Activated B cell treated with CpG ODN at 0.5 μM for 24 hours (primary cell): ENCODE data around the gene ADO. TPM values are rescaled to one million over a fixed set of nuclear protein-coding genes. Genes with fewer than 3 reads are reported as not detected.
A peak's percentile ranks its signal among the peaks of the same experiment; 100 is the strongest.

Source experiments
- ATAC-seq: fragments of 200-7000 bp; cut with Tn5 transposase; one replicate; pipeline ENCODE4 v1.10.0; 2021; ENCODE audit warnings: low read depth, mild to moderate bottlenecking, moderate library complexity
- CTCF ChIA-PET: fragments of 350-600 bp; sonication (Branson Sonifier 250); formaldehyde crosslinking; loops from one replicate; lab custom pipeline; 2021; ENCODE audit warnings: antibody characterized with exemption; lab: Charles Lee
- POLR2A ChIA-PET: fragments of 350-600 bp; sonication (Branson Sonifier 250); formaldehyde crosslinking; loops from one replicate; lab custom pipeline; 2021; ENCODE audit warnings: antibody characterized with exemption; lab: Charles Lee
- DNase-seq: peaks from one replicate; pipeline ENCODE4 v3.0.0; 2022
- H3K27ac Mint-ChIP-seq: one replicate; pipeline ENCODE4 v1.8.0; 2020; ENCODE audit warnings: mixed read lengths
- H3K27me3 Mint-ChIP-seq: one replicate; pipeline ENCODE4 v1.8.0; 2021; ENCODE audit warnings: mixed read lengths
- H3K36me3 Mint-ChIP-seq: one replicate; pipeline ENCODE4 v1.8.0; 2021; ENCODE audit warnings: low read depth, mixed read lengths
- H3K4me1 Mint-ChIP-seq: one replicate; pipeline ENCODE4 v1.8.0; 2021; ENCODE audit warnings: mixed read lengths
- H3K4me3 Mint-ChIP-seq: one replicate; pipeline ENCODE4 v1.8.0; 2020; ENCODE audit warnings: mild to moderate bottlenecking, mixed read lengths
- H3K9me3 Mint-ChIP-seq: one replicate; pipeline ENCODE4 v1.8.0; 2020; ENCODE audit warnings: mixed read lengths
- CTCF ChIP-seq: fragments of 200-600 bp; IDR thresholded peaks from one replicate; pipeline ENCODE4 v1.8.0; 2022; ENCODE audit warnings: antibody characterized with exemption, mild to moderate bottlenecking
- intact Hi-C: fragments of 100-400 bp; cut with micrococcal nuclease; formaldehyde crosslinking; loops from one replicate; pipeline ENCODE4 v1.15.1; 2024
- total RNA-seq: library from RNA; stranded (reverse); gene quantifications from 2 replicates; pipeline ENCODE4 v1.2.3, GENCODE V29; 2022

Gene ADO
- total RNA-seq, 1 donor from 2014 or later: 21.7 TPM

DNA sequence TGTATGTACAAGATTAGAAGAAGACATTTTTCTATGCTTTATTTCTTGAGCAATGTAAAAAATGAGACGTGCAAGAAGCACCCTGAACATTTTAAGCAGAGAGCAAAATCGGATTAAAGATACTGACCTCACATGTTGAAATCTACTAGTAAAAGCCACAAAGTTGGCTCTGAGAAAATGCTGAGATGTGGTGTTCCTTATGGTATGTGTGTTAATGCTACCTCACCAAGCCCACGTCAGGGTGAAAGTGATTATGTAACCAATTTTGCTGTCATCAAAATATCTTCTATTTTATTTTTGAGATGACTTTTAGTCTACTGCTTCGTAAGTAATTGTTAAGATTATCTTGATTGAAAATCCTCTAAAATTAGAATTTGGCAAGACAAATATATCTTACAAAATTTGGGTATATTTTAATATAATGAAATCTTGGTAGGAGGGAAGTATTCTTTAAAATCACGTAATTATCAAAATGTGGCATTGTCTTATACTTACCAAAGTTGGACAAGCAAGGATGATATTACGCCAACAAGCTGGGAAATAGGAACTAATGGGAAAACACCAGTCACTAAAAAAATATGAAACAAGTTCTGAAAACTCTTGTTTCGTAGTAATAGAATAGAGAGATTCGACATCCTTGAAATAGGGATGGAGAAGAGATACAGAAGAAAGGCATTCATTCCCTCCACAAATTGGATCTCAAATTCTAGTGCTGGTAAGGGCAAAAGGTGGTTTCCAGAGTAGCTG lies 5.8 kb downstream of the ADO start:
- H3K27ac Mint-ChIP-seq: no peak overlapping the region
- DNase-seq (no peak), ATAC-seq (no peak)
- H3K27me3 Mint-ChIP-seq: no peaks in the 10 kb centered on the region
- H3K36me3 Mint-ChIP-seq: peaks cover 32% of the 10 kb centered on the region
- ChIA-PET POLR2A (interaction anchor here (0.6 to 1.5 kb wide), 2 partner anchors 77 to 172 kb away, joined by 3 to 5 read pairs; no protein-coding TSS in a partner anchor), CTCF (interaction anchor here (1.0 to 1.2 kb wide), 3 partner anchors 129 to 200 kb away, joined by 3 to 4 read pairs (median 3); no protein-coding TSS in a partner anchor)
- H3K4me3 Mint-ChIP-seq: no peak overlapping the region
- intact Hi-C loops: loop anchor here (10.0 kb wide), 3 partner anchors 546 to 766 kb away; partner anchors contain the start of genes REEP3 and RTKN2
- no peak for TF ChIP-seq CTCF
- H3K9me3 Mint-ChIP-seq: no peaks in the 10 kb centered on the region
- peaks cover 72% of the 10 kb centered on the region for H3K4me1 Mint-ChIP-seq

- peak overlapping the region; percentile 35 for H3K27ac Mint-ChIP-seq
- H3K4me1 Mint-ChIP-seq: peaks cover 73% of the 10 kb centered on the region
- POLR2A ChIA-PET: interaction anchor here (0.6 to 1.5 kb wide), 3 partner anchors 78 to 321 kb away, joined by 3 read pairs; no protein-coding TSS in a partner anchor
- no peak for TF ChIP-seq CTCF
- peak overlapping the region; percentile 61 for H3K4me3 Mint-ChIP-seq
- intact Hi-C loops: loop anchor here (10.0 kb wide), 3 partner anchors 547 to 767 kb away; partner anchors contain the start of genes REEP3 and RTKN2
- DNase-seq (no peak), ATAC-seq (peak; percentile 11)
- H3K9me3 Mint-ChIP-seq: no peaks in the 10 kb centered on the region
- H3K36me3 Mint-ChIP-seq: peaks cover 33% of the 10 kb centered on the region
- CTCF ChIA-PET: interaction anchor here (0.6 to 1.2 kb wide), 3 partner anchors 130 to 319 kb away, joined by 3 to 4 read pairs (median 3); no protein-coding TSS in a partner anchor
- H3K27me3 Mint-ChIP-seq: peaks cover 3% of the 10 kb centered on the region
Observed at GRCh38 chr10:62811159-62811875, 6.8 kb downstream of the ADO start.

DNA sequence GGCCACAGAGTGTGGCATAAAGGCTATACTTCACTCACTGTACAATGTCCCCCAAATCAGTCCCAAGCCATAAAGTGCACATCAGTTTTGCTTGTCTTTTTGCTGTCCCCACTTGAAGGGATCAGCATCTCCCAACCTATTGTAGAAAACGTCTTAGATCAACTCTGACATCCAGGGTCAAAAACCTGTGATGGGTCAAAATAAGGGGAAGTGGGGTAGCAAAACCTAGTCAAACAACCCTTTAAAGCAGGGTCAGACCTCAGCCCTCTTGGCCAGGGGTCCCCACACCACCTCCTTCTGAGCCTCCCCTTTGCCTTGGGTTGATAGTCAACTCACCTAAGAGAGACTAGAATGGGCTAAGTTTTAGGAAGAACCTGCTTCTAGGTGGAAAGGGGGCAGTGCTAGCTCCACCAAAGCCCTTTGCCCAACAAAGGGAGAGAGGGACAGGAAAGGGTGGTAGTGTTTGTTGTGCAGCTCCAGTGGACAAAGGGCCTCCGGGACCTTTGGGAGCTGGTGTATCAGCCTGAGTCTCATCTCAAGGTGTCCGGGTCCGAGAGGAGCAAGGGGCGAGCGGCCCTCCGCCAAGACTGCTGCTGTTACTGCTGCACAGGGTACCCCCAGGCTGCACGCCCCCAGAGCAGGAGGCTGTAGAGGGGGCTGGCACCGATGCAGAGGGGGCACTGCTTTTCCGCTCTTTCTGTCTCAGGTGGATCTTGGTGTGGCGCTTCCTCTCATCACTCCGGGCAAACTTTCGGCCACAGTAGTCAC lies 8.3 kb downstream of the ADO start:
- Mint-ChIP-seq H3K27ac (no peak overlapping the region), H3K9me3 (no peaks in the 10 kb centered on the region), H3K27me3 (peaks cover 3% of the 10 kb centered on the region), H3K4me1 (peaks cover 66% of the 10 kb centered on the region), H3K4me3 (no peak overlapping the region), H3K36me3 (peaks cover 31% of the 10 kb centered on the region)
- ATAC-seq (no peak), DNase-seq (no peak)
- no peak for TF ChIP-seq CTCF
- intact Hi-C loops: loop anchor here (10.0 kb wide), 3 partner anchors 548 to 768 kb away; partner anchors contain the start of genes REEP3 and RTKN2
- ChIA-PET POLR2A (interaction anchor here (0.5 to 6.4 kb wide), 3 partner anchors 7 to 321 kb away, joined by 3 to 68 read pairs (median 4); partner anchors contain the start of gene ADO), CTCF (interaction anchor here (10.6 kb wide), 1 partner anchor 201 kb away, joined by 171 read pairs; no protein-coding TSS in a partner anchor)

DNA sequence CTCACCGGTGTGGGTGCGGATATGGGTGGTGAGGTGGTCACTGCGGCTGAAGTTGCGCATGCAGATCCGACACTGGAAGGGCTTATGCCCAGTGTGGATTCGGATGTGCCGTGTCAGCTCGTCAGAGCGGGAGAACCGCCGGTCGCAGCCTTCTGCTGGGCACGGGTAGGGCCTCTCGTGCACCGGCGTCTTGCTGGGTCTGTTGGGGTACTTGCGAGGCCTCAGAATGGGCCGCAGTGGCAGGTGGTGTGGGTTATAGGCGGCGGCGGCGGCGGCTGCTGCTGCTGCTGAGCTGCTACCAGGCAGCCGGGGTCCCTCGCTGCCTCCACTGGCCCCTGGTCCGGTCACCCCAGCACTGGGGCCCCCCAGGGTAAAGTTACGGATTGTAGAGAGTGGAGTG lies 8.9 kb downstream of the ADO start:
- Mint-ChIP-seq H3K27me3 (peaks cover 3% of the 10 kb centered on the region), H3K4me3 (no peak overlapping the region), H3K9me3 (no peaks in the 10 kb centered on the region), H3K4me1 (peaks cover 65% of the 10 kb centered on the region), H3K36me3 (peaks cover 26% of the 10 kb centered on the region), H3K27ac (no peak overlapping the region)
- no peak for ATAC-seq
- TF ChIP-seq CTCF: no peak
- intact Hi-C loops: loop anchor here (10.0 kb wide), 3 partner anchors 549 to 769 kb away; partner anchors contain the start of genes REEP3 and RTKN2
- ChIA-PET CTCF (interaction anchor here (10.6 kb wide), 1 partner anchor 202 kb away, joined by 171 read pairs; no protein-coding TSS in a partner anchor), POLR2A (interaction anchor here (0.5 to 6.4 kb wide), 2 partner anchors 8 to 321 kb away, joined by 4 to 68 read pairs; partner anchors contain the start of gene ADO)
- DNase-seq: no peak
